Keratinocyte (primary cell): ENCODE data around the gene KCNH2. TPM values are rescaled to one million over a fixed set of nuclear protein-coding genes. Genes with fewer than 3 reads are reported as not detected.

Experiments used
- DNase-seq: peaks from one replicate; pipeline ENCODE4 v3.0.0-alpha.2; 2011; ENCODE audit warnings: low read depth, missing footprints, low spot score
- FAIRE-seq: peaks from 2 replicates; lab custom pipeline; 2011; peaks lifted over from hg19 to GRCh38; lab: Jason Lieb, UNC
- H2AFZ ChIP-seq: 2 replicates; pipeline ENCODE4 v1.6.0; 2012; ENCODE audit warnings: low read length, control low read depth, inconsistent platforms; ENCODE audit not compliant: control insufficient read depth
- H3K27ac ChIP-seq: 2 replicates; pipeline ENCODE4 v1.5.1; 2011; ENCODE audit warnings: low read length; ENCODE audit not compliant: control insufficient read depth, insufficient read depth
- H3K27me3 ChIP-seq: 3 replicates; pipeline ENCODE4 v1.6.0; 2011; ENCODE audit warnings: low read length; ENCODE audit not compliant: control insufficient read depth, insufficient read depth; ENCODE audit errors: extremely low read depth
- H3K36me3 ChIP-seq, 2 experiments: 2 replicates in 1 of 2; 3 replicates in 1 of 2; pipeline ENCODE4 v1.5.1; 2011; ENCODE audit warnings: low read length in 2 of 2, mild to moderate bottlenecking in 1 of 2; ENCODE audit not compliant: control insufficient read depth in 2 of 2, insufficient read depth in 2 of 2; ENCODE audit errors: extremely low read depth in 1 of 2
- H3K4me1 ChIP-seq: 3 replicates; pipeline ENCODE4 v1.5.1; 2011; ENCODE audit warnings: low read length; ENCODE audit not compliant: control insufficient read depth, insufficient read depth; ENCODE audit errors: extremely low read depth
- H3K4me2 ChIP-seq: 3 replicates; pipeline ENCODE4 v1.6.0; 2011; ENCODE audit warnings: low read depth, low read length; ENCODE audit not compliant: control insufficient read depth, insufficient read depth; ENCODE audit errors: extremely low read depth
- H3K4me3 ChIP-seq, 3 experiments: fragments of 200-600 bp in 1 of 3; sonication (generic) in 1 of 3; 2 replicates in 2 of 3; 3 replicates in 1 of 3; pipeline ENCODE4 v1.5.1; 2011 to 2016; ENCODE audit warnings: low read length in 3 of 3, mild to moderate bottlenecking in 3 of 3, control low read depth in 2 of 3, inconsistent platforms in 1 of 3, low read depth in 1 of 3, mixed read lengths in 1 of 3, mixed run types in 1 of 3, moderate library complexity in 1 of 3; ENCODE audit not compliant: control insufficient read depth in 2 of 3, insufficient read depth in 2 of 3; ENCODE audit errors: extremely low read depth in 1 of 3
- H3K79me2 ChIP-seq: 2 replicates; pipeline ENCODE4 v1.6.0; 2012; ENCODE audit warnings: low read length; ENCODE audit not compliant: control insufficient read depth, insufficient read depth
- H3K9ac ChIP-seq: 3 replicates; pipeline ENCODE4 v1.6.0; 2011; ENCODE audit warnings: low read length; ENCODE audit not compliant: control insufficient read depth, insufficient read depth; ENCODE audit errors: extremely low read depth
- H3K9me1 ChIP-seq: 3 replicates; pipeline ENCODE4 v1.6.0; 2011; ENCODE audit warnings: low read length; ENCODE audit not compliant: control insufficient read depth, insufficient read depth; ENCODE audit errors: extremely low read depth
- H3K9me3 ChIP-seq: 2 replicates; pipeline ENCODE4 v1.5.1; 2012; ENCODE audit warnings: low read depth, low read length; ENCODE audit not compliant: control insufficient read depth
- H4K20me1 ChIP-seq: 3 replicates; pipeline ENCODE4 v1.6.0; 2011; ENCODE audit warnings: low read length; ENCODE audit not compliant: control insufficient read depth, insufficient read depth; ENCODE audit errors: extremely low read depth
- EZH2 ChIP-seq: IDR thresholded peaks from one replicate; pipeline ENCODE4 v1.6.1; 2012; ENCODE audit warnings: inconsistent platforms, mild to moderate bottlenecking, low read length, moderate library complexity
- dilution Hi-C: fragments of 300-500 bp; cut with MboI; formaldehyde crosslinking; loops from one replicate; pipeline ENCODE4 v1.7.0; 2020; ENCODE audit warnings: low sequenced_read_pairs; ENCODE audit not compliant: extremely low pct_ligation_motif_present
- polyA plus RNA-seq, 5 experiments: library from polyadenylated mRNA; depleted of rRNA in 3 of 5; stranded (reverse) in 3 of 5; stranded (forward) in 1 of 5; unstranded in 1 of 5; fragments of >200 nt; gene quantifications; 1 replicate in 1 of 5; 2 replicates in 3 of 5; 3 replicates in 1 of 5; pipeline versions ENCODE4 v1.2.1 to v1.2.3, GENCODE V29; 2011 to 2012; ENCODE audit warnings: missing spikeins in 2 of 5, low read depth in 1 of 5, low replicate concordance in 1 of 5
- TF ChIP-seq, protein P1 (sequence below), 3 experiments: IDR thresholded peaks in 1 of 3; conservative IDR thresholded peaks in 1 of 3; optimal IDR thresholded peaks in 1 of 3; 2 replicates in 2 of 3; 3 replicates in 1 of 3; pipeline versions ENCODE3 to v1.5.1; 2011; ENCODE audit warnings: low read length in 3 of 3, mild to moderate bottlenecking in 3 of 3, moderate library complexity in 2 of 3, control low read depth in 1 of 3, inconsistent platforms in 1 of 3; ENCODE audit not compliant: insufficient read depth in 2 of 3; ENCODE audit errors: extremely low read depth in 1 of 3

Gene KCNH2
- polyA plus RNA-seq, 1 donor (not counting 4 experiments of a cell fraction or from before 2014, with no cell fraction given): 0.03 TPM

- H3K9ac ChIP-seq: no peak overlapping the region
- no peak overlapping the region for H3K4me3 ChIP-seq
- dilution Hi-C loops: no loop called here
- H3K36me3 ChIP-seq: no peaks in the 10 kb centered on the region
- peaks cover 58% of the 10 kb centered on the region for H3K27me3 ChIP-seq
- no peak overlapping the region for H3K27ac ChIP-seq
- DNase-seq (no peak), FAIRE-seq (no peak)
- H3K4me2 ChIP-seq: no peak overlapping the region
- H4K20me1 ChIP-seq: no peaks in the 10 kb centered on the region
- no peaks in the 10 kb centered on the region for H3K4me1 ChIP-seq
- no peaks in the 10 kb centered on the region for H3K79me2 ChIP-seq
- H3K9me3 ChIP-seq: no peaks in the 10 kb centered on the region
- H2AFZ ChIP-seq: no peak overlapping the region
- TF ChIP-seq, protein P1, sequence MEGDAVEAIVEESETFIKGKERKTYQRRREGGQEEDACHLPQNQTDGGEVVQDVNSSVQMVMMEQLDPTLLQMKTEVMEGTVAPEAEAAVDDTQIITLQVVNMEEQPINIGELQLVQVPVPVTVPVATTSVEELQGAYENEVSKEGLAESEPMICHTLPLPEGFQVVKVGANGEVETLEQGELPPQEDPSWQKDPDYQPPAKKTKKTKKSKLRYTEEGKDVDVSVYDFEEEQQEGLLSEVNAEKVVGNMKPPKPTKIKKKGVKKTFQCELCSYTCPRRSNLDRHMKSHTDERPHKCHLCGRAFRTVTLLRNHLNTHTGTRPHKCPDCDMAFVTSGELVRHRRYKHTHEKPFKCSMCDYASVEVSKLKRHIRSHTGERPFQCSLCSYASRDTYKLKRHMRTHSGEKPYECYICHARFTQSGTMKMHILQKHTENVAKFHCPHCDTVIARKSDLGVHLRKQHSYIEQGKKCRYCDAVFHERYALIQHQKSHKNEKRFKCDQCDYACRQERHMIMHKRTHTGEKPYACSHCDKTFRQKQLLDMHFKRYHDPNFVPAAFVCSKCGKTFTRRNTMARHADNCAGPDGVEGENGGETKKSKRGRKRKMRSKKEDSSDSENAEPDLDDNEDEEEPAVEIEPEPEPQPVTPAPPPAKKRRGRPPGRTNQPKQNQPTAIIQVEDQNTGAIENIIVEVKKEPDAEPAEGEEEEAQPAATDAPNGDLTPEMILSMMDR (optimal IDR thresholded peaks at IDR 0.05 in 1 of 3, IDR thresholded peaks at IDR 0.05 in 1 of 3, conservative IDR thresholded peaks at IDR 0.05 in 1 of 3; ENCODE audit: extremely low read depth in 1 of 3, insufficient read depth in 2 of 3, low read length in 3 of 3): no peak
- no peak for TF ChIP-seq EZH2
- no peaks in the 10 kb centered on the region for H3K9me1 ChIP-seq
Measured at GRCh38 chr7:150980663-150981062, 2.5 kb upstream of the KCNH2 start.

GRCh38 chr7:150979713-150980390, 1.7 kb upstream of the KCNH2 start:
- Histone ChIP-seq H3K36me3 (no peaks in the 10 kb centered on the region), H3K9me3 (no peaks in the 10 kb centered on the region), H2AFZ (no peak overlapping the region), H3K27ac (no peak overlapping the region), H3K9me1 (no peaks in the 10 kb centered on the region), H3K4me3 (no peak overlapping the region), H3K9ac (no peak overlapping the region), H3K4me2 (no peak overlapping the region), H3K79me2 (no peaks in the 10 kb centered on the region), H3K4me1 (peaks cover 2% of the 10 kb centered on the region), H3K27me3 (peaks cover 66% of the 10 kb centered on the region), H4K20me1 (no peaks in the 10 kb centered on the region)
- dilution Hi-C loops: no loop called here
- FAIRE-seq (no peak), DNase-seq (no peak)
- TF ChIP-seq EZH2: peak; percentile 86
- TF ChIP-seq, protein P1 (optimal IDR thresholded peaks at IDR 0.05 in 1 of 3, IDR thresholded peaks at IDR 0.05 in 1 of 3, conservative IDR thresholded peaks at IDR 0.05 in 1 of 3; ENCODE audit: extremely low read depth in 1 of 3, insufficient read depth in 2 of 3, low read length in 3 of 3): no peak
